K562 (cell line): Measurements from ENCODE around the gene SLC7A14. TPM values are rescaled to one million over a fixed set of nuclear protein-coding genes. Genes with fewer than 3 reads are reported as not detected.

ENCODE experiments used
- ATAC-seq: fragments of 200-7000 bp; cut with Tn5 transposase; 3 replicates; pipeline ENCODE4 v1.9.1; 2020; ENCODE audit warnings: moderate library complexity
- BruUV-seq: library from RNA; stranded (reverse); fragments of 400-500 nt; replicated peaks from 2 replicates; lab custom pipeline; 2021; lab: Mats Ljungman, UMichigan
- CTCF ChIA-PET: fragments of 300-600 bp; formaldehyde crosslinking; extraction: SDS; loops from one replicate; lab custom pipeline; 2021; ENCODE audit warnings: low intra/inter-chr PET ratio; lab: Yijun Ruan, JAX
- POLR2A ChIA-PET: fragments of 300-600, 350-650 bp; sonication (Branson Sonifier 250); formaldehyde crosslinking; extraction: SDS; loops from one replicate; lab custom pipeline; 2021; ENCODE audit warnings: antibody characterized with exemption, inconsistent platforms; lab: Yijun Ruan, JAX
- DNase-seq, 4 experiments: peaks; one replicate each; pipeline versions ENCODE4 v3.0.0 to v3.0.0-alpha.2; 2011 to 2018; ENCODE audit warnings: low spot score in 3 of 4, mixed read lengths in 3 of 4; ENCODE audit errors: extremely low read depth in 1 of 4
- FAIRE-seq: peaks from 2 replicates; lab custom pipeline; 2011; peaks lifted over from hg19 to GRCh38; lab: Jason Lieb, UNC
- H2AFZ ChIP-seq: 2 replicates; pipeline ENCODE4 v1.6.0; 2011; ENCODE audit warnings: low read depth, low read length, control low read depth, inconsistent platforms
- H3K27ac ChIP-seq: fragments of 200-600 bp; 3 replicates; pipeline ENCODE4 v1.8.0; 2011; ENCODE audit warnings: low read depth, mild to moderate bottlenecking, control low read depth, inconsistent platforms, low read length, moderate library complexity, mixed read lengths; ENCODE audit errors: extremely low read depth
- H3K27me3 ChIP-seq, 2 experiments: fragments of 300-600 bp in 1 of 2; 2 replicates in 1 of 2; 3 replicates in 1 of 2; pipeline versions ENCODE4 v1.6.0 to v1.8.0; 2011; ENCODE audit warnings: inconsistent platforms in 2 of 2, low read length in 2 of 2, mild to moderate bottlenecking in 1 of 2, mixed read lengths in 1 of 2, moderate library complexity in 1 of 2; ENCODE audit not compliant: control insufficient read depth in 2 of 2, insufficient read depth in 2 of 2
- H3K36me3 ChIP-seq: fragments of 300-600 bp; 3 replicates; pipeline ENCODE4 v1.8.0; 2011; ENCODE audit warnings: mild to moderate bottlenecking, low read length, inconsistent platforms; ENCODE audit not compliant: control insufficient read depth, insufficient read depth
- H3K4me1 ChIP-seq, 2 experiments: fragments of 200-600 bp in 1 of 2; replicated peaks in 1 of 2; 2 replicates in 1 of 2; 3 replicates in 1 of 2; pipeline versions ENCODE4 v1.5.1 to v1.8.0; 2011; ENCODE audit warnings: inconsistent platforms in 2 of 2, low read length in 2 of 2, mild to moderate bottlenecking in 1 of 2, mixed read lengths in 1 of 2, moderate library complexity in 1 of 2; ENCODE audit not compliant: control insufficient read depth in 2 of 2, insufficient read depth in 2 of 2
- H3K4me2 ChIP-seq: 2 replicates; pipeline ENCODE4 v1.6.1; 2011; ENCODE audit warnings: low read length, control low read depth, inconsistent platforms, mixed read lengths; ENCODE audit not compliant: insufficient read depth
- H3K4me3 ChIP-seq: fragments of 200-600 bp; sonication (generic), shearing (Covaris generic); 2 replicates; pipeline ENCODE4 v1.5.1; 2016; ENCODE audit warnings: control low read depth, inconsistent platforms
- H3K79me2 ChIP-seq: fragments of 200-600 bp; 3 replicates; pipeline ENCODE4 v1.8.0; 2011; ENCODE audit warnings: low read length, inconsistent platforms; ENCODE audit not compliant: control insufficient read depth, insufficient read depth
- H3K9ac ChIP-seq, 2 experiments: 2 replicates each; pipeline versions ENCODE4 v1.6.0 to v1.6.1; 2011; ENCODE audit warnings: low read depth in 2 of 2, low read length in 2 of 2, control low read depth in 1 of 2, inconsistent platforms in 1 of 2, mild to moderate bottlenecking in 1 of 2, mixed read lengths in 1 of 2; ENCODE audit not compliant: insufficient read depth in 1 of 2
- H3K9me1 ChIP-seq: one replicate; pipeline ENCODE4 v1.6.0; 2011; ENCODE audit warnings: inconsistent platforms, mild to moderate bottlenecking, low read length, moderate library complexity; ENCODE audit not compliant: control insufficient read depth, insufficient read depth
- H3K9me3 ChIP-seq: replicated peaks from 2 replicates; pipeline ENCODE4 v1.5.1; 2011; ENCODE audit warnings: low read depth, low read length, inconsistent platforms; ENCODE audit not compliant: control insufficient read depth, insufficient read depth
- H4K20me1 ChIP-seq: replicated peaks from 2 replicates; pipeline ENCODE4 v1.6.1; 2011; ENCODE audit warnings: low read length, inconsistent platforms, mixed read lengths; ENCODE audit not compliant: control insufficient read depth, insufficient read depth
- ARNT ChIP-seq, 2 experiments: fragments of 450-650 bp; IDR thresholded peaks; 2 replicates each; pipeline ENCODE4 v1.6.1; 2016; ENCODE audit warnings: mild to moderate bottlenecking in 1 of 2
- BRF1 ChIP-seq: IDR thresholded peaks from 3 replicates; pipeline ENCODE4 v1.6.1; 2011; ENCODE audit warnings: borderline replicate concordance, mild to moderate bottlenecking; ENCODE audit not compliant: insufficient read length; ENCODE audit errors: extremely low read depth
- CBFB ChIP-seq: sonication (generic); formaldehyde crosslinking; IDR thresholded peaks from 2 replicates; pipeline ENCODE4 v1.4.0; 2020; ENCODE audit warnings: mild to moderate bottlenecking, missing genetic modification reagents
- CREBBP ChIP-seq: IDR thresholded peaks from one replicate; pipeline ENCODE4 v1.6.1; 2012; ENCODE audit warnings: low read depth, mild to moderate bottlenecking, control low read depth, inconsistent platforms, low read length
- DNMT1 ChIP-seq: fragments of 450-650 bp; IDR thresholded peaks from 2 replicates; pipeline ENCODE4 v1.6.1; 2016; ENCODE audit warnings: antibody characterized with exemption, mild to moderate bottlenecking
- GATA2 ChIP-seq: sonication (generic); formaldehyde crosslinking; IDR thresholded peaks from 2 replicates; pipeline ENCODE4 v1.4.0; 2020; ENCODE audit warnings: mild to moderate bottlenecking, missing genetic modification reagents
- GTF2E2 ChIP-seq: fragments of 200-800 bp; sonication (Bioruptor generic); IDR thresholded peaks from 2 replicates; pipeline ENCODE4 v1.6.1; 2016; ENCODE audit warnings: missing genetic modification characterization, missing compliant biosample characterization
- L3MBTL2 ChIP-seq: fragments of 450-650 bp; IDR thresholded peaks from 2 replicates; pipeline ENCODE4 v1.6.1; 2016; ENCODE audit warnings: mild to moderate bottlenecking, moderate library complexity
- MAZ ChIP-seq, 2 experiments: fragments of 450-650 bp in 1 of 2; sonication (generic) in 1 of 2; formaldehyde crosslinking; IDR thresholded peaks in 1 of 2; conservative IDR thresholded peaks in 1 of 2; 2 replicates each; pipeline versions ENCODE4 v1.4.0 to v1.5.0; 2020; ENCODE audit warnings: mild to moderate bottlenecking in 1 of 2, missing genetic modification reagents in 1 of 2
- MCM2 ChIP-seq: fragments of 450-650 bp; IDR thresholded peaks from 2 replicates; pipeline ENCODE4 v1.6.1; 2017; ENCODE audit warnings: low read depth, mild to moderate bottlenecking
- MEF2A ChIP-seq: IDR thresholded peaks from 2 replicates; pipeline ENCODE4 v1.6.1; 2011; ENCODE audit warnings: low read depth, mild to moderate bottlenecking, low read length, moderate library complexity; ENCODE audit not compliant: control insufficient read depth
- MYBL2 ChIP-seq, 2 experiments: fragments of 450-650 bp in 1 of 2; sonication (generic) in 1 of 2; formaldehyde crosslinking in 1 of 2; IDR thresholded peaks; 2 replicates each; pipeline versions ENCODE4 v1.6.1 to v1.8.1; 2017 to 2022; ENCODE audit warnings: borderline replicate concordance in 1 of 2, inconsistent platforms in 1 of 2, low read depth in 1 of 2, mild to moderate bottlenecking in 1 of 2, missing genetic modification reagents in 1 of 2, moderate library complexity in 1 of 2
- NFIX ChIP-seq: fragments of 250-450 bp; sonication (Bioruptor Pico); IDR thresholded peaks from 2 replicates; pipeline ENCODE4 v1.4.0; 2020; ENCODE audit warnings: low read depth, mild to moderate bottlenecking, moderate library complexity
- NR4A1 ChIP-seq, 2 experiments: fragments of 250-450 bp in 1 of 2; fragments of 450-650 bp in 1 of 2; sonication (Bioruptor Pico) in 1 of 2; IDR thresholded peaks; 2 replicates each; pipeline versions ENCODE4 v1.4.0 to v1.6.1; 2016 to 2020; ENCODE audit warnings: mild to moderate bottlenecking in 2 of 2, missing compliant biosample characterization in 1 of 2, missing genetic modification characterization in 1 of 2, moderate library complexity in 1 of 2
- PHF8 ChIP-seq: fragments of 200-600 bp; sonication (generic); IDR thresholded peaks from 2 replicates; pipeline ENCODE4 v1.6.1; 2012; ENCODE audit warnings: mixed run types, mild to moderate bottlenecking, inconsistent platforms, low read length, moderate library complexity, borderline replicate concordance
- ZNF41 ChIP-seq: fragments of 250-450 bp; sonication (Bioruptor Pico); conservative IDR thresholded peaks from 2 replicates; pipeline ENCODE4 v1.4.0; 2020; ENCODE audit warnings: mild to moderate bottlenecking
- WGBS: fragments of 100-300 bp; shearing (Covaris generic); methylation state at CpG from one replicate; pipeline ENCODE4 v1.1.6; 2016; ENCODE audit warnings: low coverage, mixed read lengths; ENCODE audit not compliant: insufficient coverage; ENCODE audit errors: missing lambda C conversion rate; 5-methylcytosine and 5-hydroxymethylcytosine counted together
- in situ Hi-C: fragments of 300-500 bp; cut with MboI; formaldehyde crosslinking; loops from 4 replicates; pipeline ENCODE4 v1.15.0; 2018; ENCODE audit warnings: inconsistent platforms, mixed read lengths
- intact Hi-C: fragments of 100-400 bp; cut with micrococcal nuclease; formaldehyde crosslinking; loops from 2 replicates; pipeline ENCODE4 v1.14.2; 2022
- polyA plus RNA-seq, 8 experiments: library from polyadenylated mRNA; depleted of rRNA in 4 of 8; stranded (reverse) in 5 of 8; unstranded in 3 of 8; fragments of >200 nt; fragmentation: Nextera tagmentation in 2 of 8; fragmentation: Illumina TruSeq in 1 of 8; extraction: Ambion mirVana in 2 of 8; extraction: Trizol in 1 of 8; gene quantifications; 2 replicates each; pipeline versions ENCODE4 v1.2.1 to v1.2.3, GENCODE V29; 2011 to 2014; ENCODE audit warnings: inconsistent platforms in 1 of 8, missing spikeins in 1 of 8
- total RNA-seq, 7 experiments: library from RNA; depleted of rRNA in 6 of 7; stranded (reverse); fragments of >200 nt in 6 of 7; fragmentation: Illumina TruSeq in 2 of 7; extraction: Trizol in 2 of 7; gene quantifications; 2 replicates each; pipeline versions ENCODE4 v1.2.1 to v1.2.3, GENCODE V29; 2011 to 2021; ENCODE audit warnings: low replicate concordance in 1 of 7
- TF ChIP-seq, protein P1 (sequence below): fragments of 450-650 bp; formaldehyde crosslinking; IDR thresholded peaks from 2 replicates; pipeline ENCODE4 v1.4.0; 2020; ENCODE audit warnings: mild to moderate bottlenecking, moderate library complexity
- TF ChIP-seq, protein P2 (sequence below): fragments of 450-650 bp; formaldehyde crosslinking; IDR thresholded peaks from 2 replicates; pipeline ENCODE4 v1.4.0; 2020; ENCODE audit warnings: mild to moderate bottlenecking

Gene SLC7A14
- total and polyA plus RNA-seq, 9 of the 15 experiments (the other 6 are each of a cell fraction or from before 2014, with no cell fraction given), result not detected

DNA sequence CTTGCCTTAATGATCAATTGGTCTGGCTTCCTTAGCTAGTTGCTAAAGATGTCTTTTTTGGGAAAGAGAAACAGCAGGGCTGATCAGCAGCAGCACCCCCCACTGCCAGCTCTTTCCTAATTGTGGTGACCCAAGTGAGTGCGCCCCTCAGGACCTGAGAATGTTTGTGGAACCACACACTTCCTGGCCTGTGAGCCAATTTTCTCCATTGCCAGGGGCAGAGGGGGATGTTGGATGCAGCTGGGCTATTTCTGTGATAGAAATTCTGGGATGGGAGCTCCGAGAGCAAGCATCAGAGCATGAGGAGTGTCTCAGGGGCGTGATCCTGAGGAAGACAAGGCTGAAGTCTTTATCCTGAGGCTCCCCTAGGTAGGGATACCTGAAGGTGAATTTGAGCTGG, 100.6 kb downstream of the SLC7A14 start (continued):
- TF ChIP-seq PHF8 (no peak), MCM2 (no peak), NFIX (CRISPR knock-in tag) (no peak), L3MBTL2 (no peak), ZNF41 (CRISPR knock-in tag) (no peak), ARNT (IDR thresholded peaks at IDR 0.05) (no peak), CBFB (CRISPR knock-in tag) (no peak)
- TF ChIP-seq, protein P1, sequence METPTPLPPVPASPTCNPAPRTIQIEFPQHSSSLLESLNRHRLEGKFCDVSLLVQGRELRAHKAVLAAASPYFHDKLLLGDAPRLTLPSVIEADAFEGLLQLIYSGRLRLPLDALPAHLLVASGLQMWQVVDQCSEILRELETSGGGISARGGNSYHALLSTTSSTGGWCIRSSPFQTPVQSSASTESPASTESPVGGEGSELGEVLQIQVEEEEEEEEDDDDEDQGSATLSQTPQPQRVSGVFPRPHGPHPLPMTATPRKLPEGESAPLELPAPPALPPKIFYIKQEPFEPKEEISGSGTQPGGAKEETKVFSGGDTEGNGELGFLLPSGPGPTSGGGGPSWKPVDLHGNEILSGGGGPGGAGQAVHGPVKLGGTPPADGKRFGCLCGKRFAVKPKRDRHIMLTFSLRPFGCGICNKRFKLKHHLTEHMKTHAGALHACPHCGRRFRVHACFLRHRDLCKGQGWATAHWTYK (CRISPR knock-in tag), result no peak
- TF ChIP-seq, protein P2, sequence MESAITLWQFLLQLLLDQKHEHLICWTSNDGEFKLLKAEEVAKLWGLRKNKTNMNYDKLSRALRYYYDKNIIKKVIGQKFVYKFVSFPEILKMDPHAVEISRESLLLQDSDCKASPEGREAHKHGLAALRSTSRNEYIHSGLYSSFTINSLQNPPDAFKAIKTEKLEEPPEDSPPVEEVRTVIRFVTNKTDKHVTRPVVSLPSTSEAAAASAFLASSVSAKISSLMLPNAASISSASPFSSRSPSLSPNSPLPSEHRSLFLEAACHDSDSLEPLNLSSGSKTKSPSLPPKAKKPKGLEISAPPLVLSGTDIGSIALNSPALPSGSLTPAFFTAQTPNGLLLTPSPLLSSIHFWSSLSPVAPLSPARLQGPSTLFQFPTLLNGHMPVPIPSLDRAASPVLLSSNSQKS (CRISPR knock-in tag), result no peak
- TF ChIP-seq, all 486 proteins: peak for 0

GRCh38 chr3:170484869-170485268, 101.0 kb downstream of the SLC7A14 start:
- no TSS peak for BruUV-seq
- H3K27ac ChIP-seq, result no peak overlapping the region
- 6% methylated on average over 4 of the region's 4 CpGs for WGBS

More at GRCh38 chr3:170484869-170485268, 101.0 kb downstream of the SLC7A14 start:
- H3K79me2 ChIP-seq, result no peaks in the 10 kb centered on the region
- H3K36me3 ChIP-seq, result no peaks in the 10 kb centered on the region
- no peak overlapping the region for H3K9ac ChIP-seq
- H3K4me3 ChIP-seq, result no peak overlapping the region
- no peaks in the 10 kb centered on the region; a peak in 1 of 5 replicates for H3K4me1 ChIP-seq
- DNase-seq (no peak), FAIRE-seq (no peak), ATAC-seq (no peak)
- H4K20me1 ChIP-seq, result no peaks in the 10 kb centered on the region
- H3K4me2 ChIP-seq, result no peak overlapping the region
- intact Hi-C loops (no loop called here), in situ Hi-C loops (no loop called here)
- CTCF ChIA-PET, result no interaction called here
- no peak for TF ChIP-seq MAZ (CRISPR knock-in tag; conservative IDR thresholded peaks at IDR 0.05 in 1 of 2, IDR thresholded peaks at IDR 0.05 in 1 of 2)
- no peak for TF ChIP-seq GTF2E2 (tag)
- no peak for TF ChIP-seq MYBL2 (IDR thresholded peaks at IDR 0.05; ENCODE audit: low read depth)
- no peak for TF ChIP-seq MYBL2 (CRISPR knock-in tag; IDR thresholded peaks at IDR 0.05; ENCODE audit: borderline replicate concordance)
- TF ChIP-seq NR4A1 (CRISPR knock-in tag; IDR thresholded peaks at IDR 0.05), result no peak
- no peak for TF ChIP-seq NR4A1 (tag; IDR thresholded peaks at IDR 0.05)
- no peak for TF ChIP-seq DNMT1
- no peak for TF ChIP-seq MEF2A
- TF ChIP-seq GATA2 (CRISPR knock-in tag), result no peak
- TF ChIP-seq CREBBP, result no peak
- no peak for TF ChIP-seq BRF1
- no peaks in the 10 kb centered on the region for H3K9me3 ChIP-seq
- H2AFZ ChIP-seq, result no peak overlapping the region
- H3K27me3 ChIP-seq, result peaks cover 0 to 29% of the 10 kb centered on the region in 2 experiments
- no peaks in the 10 kb centered on the region for H3K9me1 ChIP-seq
- POLR2A ChIA-PET, result no interaction called here
